Measurements from ENCODE around the gene ANKRD24.

ANKRD24 gene

GRCh38 chr19:4264812-4265211 lies 82.3 kb downstream of the ANKRD24 start:
- Histone ChIP-seq H3K4me1 (ENCODE audit: control insufficient read depth, low read length) (no peaks in the 10 kb centered on the region), H3K9me2 (replicated peaks; ENCODE audit: control insufficient read depth, low read length) (no peaks in the 10 kb centered on the region), H3K4me2 (ENCODE audit: low read length) (no peak overlapping the region), H3K27me3 (ENCODE audit: control insufficient read depth, low read length) (no peaks in the 10 kb centered on the region), H3K27ac (ENCODE audit: low read depth, low read length) (no peak overlapping the region), H3K79me2 (ENCODE audit: control insufficient read depth, low read length) (no peaks in the 10 kb centered on the region), H3K4me3 (ENCODE audit: low read length) (no peak overlapping the region), H4K20me1 (ENCODE audit: control insufficient read depth, insufficient read depth, low read depth, low read length) (no peaks in the 10 kb centered on the region), H3K9me3 (ENCODE audit: control insufficient read depth, insufficient read depth, low read length) (no peaks in the 10 kb centered on the region), H3F3A (ENCODE audit: control insufficient read depth, insufficient read depth) (no peaks in the 10 kb centered on the region; the same call in 1 of the 2 replicates), H3K36me3 (ENCODE audit: control insufficient read depth, low read length) (peaks cover 49% of the 10 kb centered on the region)
- no peak for TF ChIP-seq EZH2phosphoT487 (IDR thresholded peaks at IDR 0.05; ENCODE audit: borderline replicate concordance, low read length)
- no peak for TF ChIP-seq CTCF (IDR thresholded peaks at IDR 0.05; ENCODE audit: low read depth, low read length, poor library complexity, severe bottlenecking)

- peaks cover 43% of the 10 kb centered on the region for H3K36me3 ChIP-seq (ENCODE audit: control insufficient read depth, low read length)
- no peaks in the 10 kb centered on the region; the same call in 1 of the 2 replicates for H3F3A ChIP-seq (ENCODE audit: control insufficient read depth, insufficient read depth)
- H3K27ac ChIP-seq (ENCODE audit: low read depth, low read length), result no peak overlapping the region
- no peaks in the 10 kb centered on the region for H3K27me3 ChIP-seq (ENCODE audit: control insufficient read depth, low read length)
- H3K79me2 ChIP-seq (ENCODE audit: control insufficient read depth, low read length), result no peaks in the 10 kb centered on the region
- H4K20me1 ChIP-seq (ENCODE audit: control insufficient read depth, insufficient read depth, low read depth, low read length), result no peaks in the 10 kb centered on the region
- no peak for TF ChIP-seq CTCF (IDR thresholded peaks at IDR 0.05; ENCODE audit: low read depth, low read length, poor library complexity, severe bottlenecking)
- no peak for TF ChIP-seq EZH2phosphoT487 (IDR thresholded peaks at IDR 0.05; ENCODE audit: borderline replicate concordance, low read length)
- no peaks in the 10 kb centered on the region for H3K9me3 ChIP-seq (ENCODE audit: control insufficient read depth, insufficient read depth, low read length)
- no peak overlapping the region for H3K4me3 ChIP-seq (ENCODE audit: low read length)
- H3K9me2 ChIP-seq (replicated peaks; ENCODE audit: control insufficient read depth, low read length), result no peaks in the 10 kb centered on the region
- no peak overlapping the region for H3K4me2 ChIP-seq (ENCODE audit: low read length)
- no peaks in the 10 kb centered on the region for H3K4me1 ChIP-seq (ENCODE audit: control insufficient read depth, low read length)
Observed at GRCh38 chr19:4266253-4267000, 83.9 kb downstream of the ANKRD24 start.

- no peaks in the 10 kb centered on the region for H3K4me1 ChIP-seq (ENCODE audit: control insufficient read depth, low read length)
- H3K27ac ChIP-seq (ENCODE audit: low read depth, low read length), result no peak overlapping the region
Observed at GRCh38 chr19:4267101-4267900, 84.8 kb downstream of the ANKRD24 start.

More at GRCh38 chr19:4267101-4267900, 84.8 kb downstream of the ANKRD24 start:
- no peaks in the 10 kb centered on the region for H3K27me3 ChIP-seq (ENCODE audit: control insufficient read depth, low read length)
- no peaks in the 10 kb centered on the region for H3K9me3 ChIP-seq (ENCODE audit: control insufficient read depth, insufficient read depth, low read length)
- H3K4me2 ChIP-seq (ENCODE audit: low read length), result no peak overlapping the region
- no peaks in the 10 kb centered on the region; the same call in 1 of the 2 replicates for H4K20me1 ChIP-seq (ENCODE audit: control insufficient read depth, insufficient read depth, low read depth, low read length)
- no peaks in the 10 kb centered on the region for H3K79me2 ChIP-seq (ENCODE audit: control insufficient read depth, low read length)
- no peaks in the 10 kb centered on the region for H3K9me2 ChIP-seq (replicated peaks; ENCODE audit: control insufficient read depth, low read length)
- TF ChIP-seq CTCF (IDR thresholded peaks at IDR 0.05; ENCODE audit: low read depth, low read length, poor library complexity, severe bottlenecking) (peak; percentile 64), EZH2phosphoT487 (IDR thresholded peaks at IDR 0.05; ENCODE audit: borderline replicate concordance, low read length) (no peak)
- H3F3A ChIP-seq (ENCODE audit: control insufficient read depth, insufficient read depth), result no peaks in the 10 kb centered on the region; the same call in 1 of the 2 replicates
- H3K36me3 ChIP-seq (ENCODE audit: control insufficient read depth, low read length), result peaks cover 40% of the 10 kb centered on the region
- H3K4me3 ChIP-seq (ENCODE audit: low read length), result no peak overlapping the region

All from DOHH2 (cell line).